H1 (cell line): Measurements from ENCODE around the gene SLC22A31. TPM values are rescaled to one million over a fixed set of nuclear protein-coding genes. Genes with fewer than 3 reads are reported as not detected.
A peak's percentile ranks its signal among the peaks of the same experiment; 100 is the strongest.

Source experiments
- CTCF ChIA-PET: fragments of 300-600 bp; sonication (Branson Sonifier 250); formaldehyde crosslinking; loops from one replicate; lab custom pipeline; 2021; ENCODE audit not compliant: partially characterized antibody; lab: Charles Lee
- POLR2A ChIA-PET: fragments of 300-600 bp; sonication (Branson Sonifier 250); formaldehyde crosslinking; loops from one replicate; lab custom pipeline; 2021; ENCODE audit warnings: inconsistent platforms; ENCODE audit not compliant: partially characterized antibody; lab: Charles Lee
- DNase-seq, 2 experiments: peaks; one replicate each; pipeline versions ENCODE4 v3.0.0 to v3.0.0-alpha.2; 2010 to 2022; ENCODE audit warnings: low spot score in 2 of 2, low read depth in 1 of 2, mixed read lengths in 1 of 2
- FAIRE-seq: peaks from 2 replicates; lab custom pipeline; 2011; peaks lifted over from hg19 to GRCh38; lab: Jason Lieb, UNC
- H2AFZ ChIP-seq: 2 replicates; pipeline ENCODE4 v1.8.1; 2012; ENCODE audit warnings: low read length, inconsistent platforms
- H2AK5ac ChIP-seq: 2 replicates; pipeline ENCODE4 v1.6.1; 2013; ENCODE audit warnings: low read depth, low read length
- H2BK120ac ChIP-seq: replicated peaks from 2 replicates; pipeline ENCODE3; 2013; ENCODE audit warnings: low read depth, low read length, inconsistent platforms
- H2BK12ac ChIP-seq: 2 replicates; pipeline ENCODE4 v1.6.1; 2013; ENCODE audit warnings: low read depth, low read length
- H2BK15ac ChIP-seq: 2 replicates; pipeline ENCODE4 v1.6.1; 2013; ENCODE audit warnings: low read length
- H2BK20ac ChIP-seq: 2 replicates; pipeline ENCODE4 v1.6.1; 2013; ENCODE audit warnings: low read length
- H2BK5ac ChIP-seq: 2 replicates; pipeline ENCODE4 v1.6.1; 2013; ENCODE audit warnings: low read depth, low read length
- H3K14ac ChIP-seq: 2 replicates; pipeline ENCODE4 v1.6.1; 2013; ENCODE audit warnings: inconsistent platforms; ENCODE audit not compliant: insufficient read length
- H3K18ac ChIP-seq: 2 replicates; pipeline ENCODE4 v1.6.1; 2013; ENCODE audit warnings: low read length; ENCODE audit errors: extremely low read depth
- H3K23ac ChIP-seq: 2 replicates; pipeline ENCODE4 v1.6.1; 2013; ENCODE audit warnings: inconsistent platforms; ENCODE audit not compliant: insufficient read length
- H3K23me2 ChIP-seq: 2 replicates; pipeline ENCODE4 v1.6.1; 2013; ENCODE audit warnings: low read depth, low read length
- H3K27ac ChIP-seq: 2 replicates; pipeline ENCODE4 v1.6.1; 2011; ENCODE audit warnings: low read depth, low read length, inconsistent platforms
- H3K27me3 ChIP-seq, 4 experiments: replicated peaks in 1 of 4; 1 replicate in 1 of 4; 2 replicates in 3 of 4; pipeline versions ENCODE4 v1.6.1 to v1.8.1; 2011 to 2013; ENCODE audit warnings: low read length in 3 of 4, mild to moderate bottlenecking in 3 of 4, inconsistent platforms in 2 of 4, mixed read lengths in 2 of 4, moderate library complexity in 1 of 4; ENCODE audit not compliant: control insufficient read depth in 3 of 4, insufficient read depth in 3 of 4; ENCODE audit errors: extremely low read depth in 1 of 4
- H3K36me3 ChIP-seq, 4 experiments: 2 replicates each; pipeline versions ENCODE4 v1.6.1 to v1.8.1; 2011 to 2013; ENCODE audit warnings: mild to moderate bottlenecking in 4 of 4, low read length in 3 of 4, moderate library complexity in 2 of 4, control low read depth in 1 of 4, inconsistent platforms in 1 of 4; ENCODE audit not compliant: insufficient read depth in 4 of 4, control insufficient read depth in 2 of 4
- H3K4ac ChIP-seq: replicated peaks from 2 replicates; pipeline ENCODE3; 2013; ENCODE audit warnings: low read length, low read depth, mixed read lengths, inconsistent platforms; ENCODE audit not compliant: insufficient read length
- H3K4me1 ChIP-seq, 4 experiments: replicated peaks in 1 of 4; 1 replicate in 1 of 4; 2 replicates in 3 of 4; pipeline versions ENCODE4 v1.6.1 to v1.8.1; 2011 to 2013; ENCODE audit warnings: low read length in 3 of 4, inconsistent platforms in 2 of 4, mixed read lengths in 1 of 4; ENCODE audit not compliant: insufficient read depth in 4 of 4, control insufficient read depth in 3 of 4
- H3K4me2 ChIP-seq, 2 experiments: 2 replicates each; pipeline versions ENCODE4 v1.6.1 to v1.8.1; 2011 to 2013; ENCODE audit warnings: low read depth in 2 of 2, low read length in 2 of 2, control low read depth in 1 of 2, inconsistent platforms in 1 of 2, mild to moderate bottlenecking in 1 of 2; ENCODE audit not compliant: insufficient read depth in 1 of 2
- H3K4me3 ChIP-seq, 4 experiments: fragments of 200-600, 300-600 bp in 1 of 4; sonication (generic), shearing (Covaris generic), sonication (Bioruptor Twin) in 1 of 4; 2 replicates each; pipeline versions ENCODE4 v1.5.1 to v1.8.1; 2011 to 2016; ENCODE audit warnings: low read length in 4 of 4, low read depth in 3 of 4, control low read depth in 2 of 4, inconsistent platforms in 2 of 4, mild to moderate bottlenecking in 2 of 4, mixed read lengths in 1 of 4, moderate library complexity in 1 of 4; ENCODE audit not compliant: insufficient read depth in 2 of 4; ENCODE audit errors: extremely low read depth in 1 of 4
- H3K56ac ChIP-seq: replicated peaks from 2 replicates; pipeline ENCODE3; 2013; ENCODE audit warnings: low read depth, mild to moderate bottlenecking, mixed read lengths, low read length, inconsistent platforms; ENCODE audit not compliant: insufficient read length
- H3K79me1 ChIP-seq: 2 replicates; pipeline ENCODE4 v1.6.1; 2013; ENCODE audit warnings: low read depth, low read length, control low read depth
- H3K79me2 ChIP-seq, 2 experiments: 2 replicates each; pipeline versions ENCODE4 v1.6.1 to v1.8.1; 2012 to 2013; ENCODE audit warnings: low read length in 2 of 2, mild to moderate bottlenecking in 2 of 2, inconsistent platforms in 1 of 2; ENCODE audit not compliant: insufficient read depth in 2 of 2, control insufficient read depth in 1 of 2
- H3K9ac ChIP-seq, 4 experiments: replicated peaks in 1 of 4; 1 replicate in 1 of 4; 2 replicates in 3 of 4; pipeline versions ENCODE4 v1.6.1 to v1.8.1; 2011 to 2013; ENCODE audit warnings: low read depth in 3 of 4, low read length in 3 of 4, control low read depth in 2 of 4, mild to moderate bottlenecking in 2 of 4, moderate library complexity in 2 of 4, inconsistent platforms in 1 of 4; ENCODE audit errors: extremely low read depth in 1 of 4
- H3K9me3 ChIP-seq, 2 experiments: 2 replicates each; pipeline versions ENCODE4 v1.6.1 to v1.8.1; 2012 to 2013; ENCODE audit warnings: mild to moderate bottlenecking in 2 of 2, moderate library complexity in 2 of 2, control low read depth in 1 of 2, inconsistent platforms in 1 of 2, low read depth in 1 of 2, low read length in 1 of 2, mixed read lengths in 1 of 2; ENCODE audit not compliant: insufficient read depth in 2 of 2
- H4K20me1 ChIP-seq, 2 experiments: replicated peaks in 1 of 2; 2 replicates each; pipeline versions ENCODE3 to v1.8.1; 2011 to 2013; ENCODE audit warnings: inconsistent platforms in 2 of 2, low read length in 2 of 2, mild to moderate bottlenecking in 1 of 2; ENCODE audit not compliant: insufficient read depth in 2 of 2, control insufficient read depth in 1 of 2
- H4K5ac ChIP-seq: 2 replicates; pipeline ENCODE4 v1.6.1; 2013; ENCODE audit warnings: low read length, low read depth, mixed read lengths, inconsistent platforms; ENCODE audit not compliant: insufficient read length
- H4K8ac ChIP-seq: 2 replicates; pipeline ENCODE4 v1.8.0; 2013; ENCODE audit warnings: mild to moderate bottlenecking, moderate library complexity, low read length, inconsistent platforms; ENCODE audit not compliant: insufficient read depth; ENCODE audit errors: extremely low read depth
- H4K91ac ChIP-seq: replicated peaks from 2 replicates; pipeline ENCODE3; 2013; ENCODE audit warnings: low read length, mixed read lengths, inconsistent platforms; ENCODE audit not compliant: insufficient read length
- EGR1 ChIP-seq: IDR thresholded peaks from 2 replicates; pipeline ENCODE4 v1.6.1; 2011; ENCODE audit warnings: low read depth, low read length, borderline replicate concordance
- POLR2A ChIP-seq, 2 experiments: IDR thresholded peaks; 1 replicate in 1 of 2; 2 replicates in 1 of 2; pipeline ENCODE4 v1.6.1; 2011; ENCODE audit warnings: low read depth in 2 of 2, low read length in 2 of 2, mild to moderate bottlenecking in 2 of 2; ENCODE audit errors: control extremely low read depth in 1 of 2
- WGBS, 2 experiments: shearing (Covaris generic) in 1 of 2; methylation state at CpG; one replicate each; pipeline versions ENCODE4 v1.1.6 to v1.1.7; 2013 to 2015; ENCODE audit warnings: low lambda C conversion rate in 2 of 2, mixed read lengths in 2 of 2, inconsistent platforms in 1 of 2, low coverage in 1 of 2, missing lambda C conversion rate in 1 of 2; ENCODE audit not compliant: insufficient replicate concordance in 2 of 2, insufficient coverage in 1 of 2, insufficient read length in 1 of 2; ENCODE audit errors: extremely low coverage in 1 of 2, missing lambda C conversion rate in 1 of 2; 5-methylcytosine and 5-hydroxymethylcytosine counted together
- polyA plus RNA-seq, 7 experiments: library from polyadenylated mRNA; depleted of rRNA in 3 of 7; stranded (reverse) in 5 of 7; unstranded in 2 of 7; fragments of >200 nt in 5 of 7; fragments of 200-250 nt in 2 of 7; gene quantifications; 1 replicate in 5 of 7; 2 replicates in 1 of 7; 4 replicates in 1 of 7; pipeline versions ENCODE4 v1.2.1 to v1.2.3, GENCODE V29; 2011 to 2013; ENCODE audit warnings: missing spikeins in 2 of 7, mixed read lengths in 2 of 7
- total RNA-seq: library from RNA; stranded (reverse); fragmentation: NEBNext Ultra II Directional; extraction: Animal tissue kit (Norgen Biotek cat#: 25700); gene quantifications from 2 replicates; pipeline ENCODE4 v1.2.1, GENCODE V29; 2021

SLC22A31 gene
- total and polyA plus RNA-seq, 2 of the 8 experiments (the other 6 are each of a cell fraction or from before 2014, with no cell fraction given) = 7.7 to 10.6 TPM

DNA sequence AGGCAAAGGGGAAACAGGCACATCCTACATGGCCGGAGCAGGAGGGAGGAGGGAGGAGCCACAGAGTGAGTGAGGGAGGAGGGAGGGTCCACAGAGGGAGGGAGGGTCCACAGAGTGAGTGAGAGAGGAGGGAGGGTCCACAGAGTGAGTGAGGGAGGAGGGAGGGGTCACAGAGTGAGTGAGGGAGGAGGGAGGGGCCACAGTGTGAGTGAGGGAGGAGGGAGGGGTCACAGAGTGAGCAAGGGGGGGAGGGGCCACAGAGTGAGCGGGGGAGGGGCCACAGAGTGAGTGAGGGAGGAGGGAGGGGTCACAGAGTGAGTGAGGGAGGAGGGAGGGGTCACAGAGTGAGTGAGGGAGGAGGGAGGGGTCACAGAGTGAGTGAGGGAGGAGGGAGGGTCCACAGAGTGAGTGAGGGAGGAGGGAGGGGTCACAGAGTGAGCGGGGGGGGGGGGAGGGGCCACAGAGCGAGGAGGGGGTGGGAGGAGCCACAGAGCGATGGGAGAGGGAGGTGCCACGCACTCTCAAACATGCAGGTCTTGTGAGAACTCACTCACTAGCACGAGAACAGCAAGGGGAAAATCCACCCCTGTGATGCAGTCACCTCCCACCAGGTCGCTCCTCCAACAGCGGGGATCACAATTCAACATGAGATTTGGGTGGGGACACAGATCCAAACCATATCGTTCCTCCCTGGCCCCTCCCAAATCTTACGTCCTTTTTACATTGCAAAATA is 53.1 kb downstream of the SLC22A31 start:
- Histone ChIP-seq H2BK15ac (no peak overlapping the region), H4K91ac (no peak overlapping the region), H2AFZ (no peak overlapping the region), H2BK5ac (no peak overlapping the region), H3K27me3 (no peaks in the 10 kb centered on the region), H3K27ac (no peak overlapping the region), H3K14ac (no peak overlapping the region), H4K8ac (no peak overlapping the region), H4K5ac (no peak overlapping the region), H3K23ac (no peak overlapping the region), H3K18ac (no peak overlapping the region), H3K56ac (no peak overlapping the region), H3K4me3 (no peak overlapping the region), H3K4me2 (no peak overlapping the region), H4K20me1 (peaks cover 2 to 4% of the 10 kb centered on the region in 2 experiments), H2BK20ac (no peak overlapping the region), H2BK120ac (no peak overlapping the region), H3K79me2 (no peaks in the 10 kb centered on the region), H3K9ac (no peak overlapping the region), H3K9me3 (no peaks in the 10 kb centered on the region), H3K79me1 (no peaks in the 10 kb centered on the region), H3K4ac (no peak overlapping the region), H3K36me3 (peaks cover 0 to 3% (median under 1%) of the 10 kb centered on the region in 4 experiments; a peak in 3 of 8 replicates), H2AK5ac (no peak overlapping the region), H3K23me2 (no peaks in the 10 kb centered on the region), H2BK12ac (no peak overlapping the region), H3K4me1 (peaks cover 0 to 3% (median 0%) of the 10 kb centered on the region in 4 experiments; a peak in 2 of 7 replicates)
- POLR2A ChIA-PET = interaction anchor here (1.5 kb wide), 1 partner anchor 13 kb away, joined by 4 read pairs; no protein-coding TSS in a partner anchor
- WGBS, 2 experiments = 70% methylated on average over 5 of the region's 11 CpGs; no CpG with 5 or more reads in 1 of the 2 experiments
- TF ChIP-seq POLR2A (IDR thresholded peaks at IDR 0.05; ENCODE audit: control extremely low read depth in 1 of 2, low read depth in 2 of 2, low read length in 2 of 2) (no peak), EGR1 (peak; percentile 48; the same call in 1 of the 2 replicates)
- CTCF ChIA-PET = no interaction called here
- FAIRE-seq (no peak), DNase-seq (no peak)
